BLaER1 treated with 17β-estradiol and CSF1 and Interleukin-3, amounts not matched to agents 10 nM and 100 nM (cell line): ENCODE results near the gene NPPC.

Source experiments
- H3K27ac ChIP-seq, 11 experiments: shearing (Covaris generic); formaldehyde crosslinking; 2 replicates each; pipeline ENCODE4 v1.8.1; 2022
- H3K27me3 ChIP-seq, 11 experiments: shearing (Covaris generic); formaldehyde crosslinking; 2 replicates each; pipeline ENCODE4 v1.8.1; 2022
- H3K36me3 ChIP-seq, 11 experiments: shearing (Covaris generic); formaldehyde crosslinking; 2 replicates each; pipeline ENCODE4 v1.8.1; 2022
- H3K4me1 ChIP-seq, 10 experiments: shearing (Covaris generic); formaldehyde crosslinking; 2 replicates each; pipeline ENCODE4 v1.8.1; 2022
- H3K4me2 ChIP-seq, 11 experiments: shearing (Covaris generic); formaldehyde crosslinking; 2 replicates each; pipeline ENCODE4 v1.8.1; 2022
- H3K4me3 ChIP-seq, 10 experiments: shearing (Covaris generic); formaldehyde crosslinking; 2 replicates each; pipeline ENCODE4 v1.8.1; 2022
- H3K9ac ChIP-seq, 11 experiments: shearing (Covaris generic); formaldehyde crosslinking; 2 replicates each; pipeline ENCODE4 v1.8.1; 2022
- H3K9me3 ChIP-seq, 11 experiments: shearing (Covaris generic); formaldehyde crosslinking; replicated peaks in 1 of 11; 2 replicates each; pipeline ENCODE4 v1.8.1; 2022
- H4K20me1 ChIP-seq, 11 experiments: shearing (Covaris generic); formaldehyde crosslinking; 2 replicates each; pipeline ENCODE4 v1.8.1; 2022
- Cebpa-rat ChIP-seq, 11 experiments: shearing (Covaris generic); IDR thresholded peaks; 2 replicates each; pipeline ENCODE4 v1.8.1; 2022

Gene NPPC

GRCh38 chr2:231932985-231933915, 7.1 kb upstream of the NPPC start:
- no peak overlapping the region for H3K4me3 ChIP-seq
- H3K4me2 ChIP-seq = peak overlapping the region; percentile 2 to 100 (median 84); a peak in 20 of 22 replicates
- peak overlapping the region in 6 of 11 experiments; percentile 29 to 68 (median 50); a peak in 8 of 22 replicates for H3K27ac ChIP-seq
- peaks cover 0 to 18% (median under 1%) of the 10 kb centered on the region in 11 experiments; a peak in 8 of 22 replicates for H3K27me3 ChIP-seq
- H3K9me3 ChIP-seq = no peaks in the 10 kb centered on the region
- TF ChIP-seq Cebpa-rat (IDR thresholded peaks at IDR 0.05) = no peak
- peaks cover 14 to 90% (median 81%) of the 10 kb centered on the region in 10 experiments for H3K4me1 ChIP-seq
- H3K36me3 ChIP-seq = no peaks in the 10 kb centered on the region
- peak overlapping the region in 6 of 11 experiments; percentile 25 to 51 (median 40); a peak in 9 of 22 replicates for H3K9ac ChIP-seq
- H4K20me1 ChIP-seq = no peaks in the 10 kb centered on the region; a peak in 1 of 22 replicates

DNA sequence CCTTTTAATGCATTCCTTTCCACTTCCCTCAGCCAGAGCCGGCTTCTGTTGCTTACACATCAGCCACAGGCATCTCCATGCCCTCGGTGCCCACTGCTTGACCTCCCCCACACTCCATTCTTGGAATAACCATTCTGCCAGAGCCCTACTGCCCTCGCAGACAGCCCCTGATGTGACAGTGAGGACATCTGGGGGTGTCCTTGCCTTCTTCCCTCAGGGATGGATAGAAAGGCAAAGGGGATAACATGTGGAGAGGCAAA, 6.4 kb upstream of the NPPC start:
- peaks cover 5 to 24% (median 6%) of the 10 kb centered on the region in 11 experiments; a peak in 21 of 22 replicates for H3K27me3 ChIP-seq
- H3K4me2 ChIP-seq = peak overlapping the region in 8 of 11 experiments; percentile 79 to 100 (median 92); a peak in 11 of 22 replicates
- no peaks in the 10 kb centered on the region for H3K9me3 ChIP-seq
- no peak for TF ChIP-seq Cebpa-rat (IDR thresholded peaks at IDR 0.05)
- H3K9ac ChIP-seq = no peak overlapping the region
- H3K27ac ChIP-seq = no peak overlapping the region
- H4K20me1 ChIP-seq = peaks cover 0 to 6% (median 0%) of the 10 kb centered on the region in 11 experiments; a peak in 3 of 22 replicates
- H3K4me3 ChIP-seq = no peak overlapping the region
- peaks cover 14 to 96% (median 87%) of the 10 kb centered on the region in 10 experiments for H3K4me1 ChIP-seq
- no peaks in the 10 kb centered on the region for H3K36me3 ChIP-seq

- peaks cover 0 to 17% (median 0%) of the 10 kb centered on the region in 11 experiments; a peak in 7 of 22 replicates for H4K20me1 ChIP-seq
- H3K27me3 ChIP-seq = peaks cover 16 to 35% (median 18%) of the 10 kb centered on the region in 11 experiments
- H3K4me2 ChIP-seq = peak overlapping the region in 8 of 11 experiments; percentile 36 to 100 (median 90); a peak in 14 of 22 replicates
- H3K4me3 ChIP-seq = no peak overlapping the region
- no peak overlapping the region for H3K27ac ChIP-seq
- no peak for TF ChIP-seq Cebpa-rat (IDR thresholded peaks at IDR 0.05)
- H3K36me3 ChIP-seq = no peaks in the 10 kb centered on the region
- H3K9me3 ChIP-seq = no peaks in the 10 kb centered on the region
- peaks cover 22 to 100% (median 95%) of the 10 kb centered on the region in 10 experiments for H3K4me1 ChIP-seq
- no peak overlapping the region for H3K9ac ChIP-seq
These were observed 5.3 kb upstream of the NPPC start for GRCh38 chr2:231931481-231931915.

DNA sequence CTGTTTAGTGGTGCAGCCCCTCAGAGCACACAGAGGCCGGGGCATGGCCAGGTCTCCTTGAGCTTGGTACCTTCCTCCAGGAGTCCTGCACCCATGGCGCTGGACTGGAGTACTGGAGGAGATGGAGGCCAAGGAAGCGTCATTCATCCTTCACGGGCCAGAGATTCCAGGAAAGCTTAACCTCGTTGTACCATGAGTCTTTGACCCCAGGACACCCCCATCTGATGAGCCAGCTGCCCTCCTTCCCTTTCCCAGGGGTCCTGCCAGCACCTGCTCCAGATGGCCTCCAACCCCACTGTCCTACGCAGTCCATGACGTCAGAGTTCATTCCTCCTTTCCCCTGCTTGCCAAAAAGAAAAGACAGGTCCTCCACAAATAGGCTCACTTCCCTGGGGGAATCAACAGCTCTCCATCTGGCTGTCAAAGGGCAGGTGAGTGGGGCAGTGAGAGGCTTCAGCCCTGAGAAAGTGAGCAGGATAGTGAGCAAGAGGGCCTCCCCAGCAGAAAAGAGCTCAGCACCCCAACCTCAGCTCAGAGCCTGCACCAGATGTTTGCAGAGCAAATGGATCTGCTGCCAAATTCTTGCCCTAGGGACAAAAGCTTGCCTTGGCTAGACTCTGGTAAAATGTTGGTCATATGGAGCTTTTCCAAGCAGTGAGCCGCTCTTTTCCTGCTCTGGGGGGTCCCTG, 4.5 kb upstream of the NPPC start:
- peaks cover 20 to 43% (median 25%) of the 10 kb centered on the region in 11 experiments for H3K27me3 ChIP-seq

GRCh38 chr2:231929961-231930592, 3.9 kb upstream of the NPPC start:
- peak overlapping the region in 9 of 11 experiments; percentile 30 to 100 (median 84); a peak in 18 of 22 replicates for H3K4me2 ChIP-seq
- H3K27ac ChIP-seq = no peak overlapping the region
- no peak overlapping the region for H3K4me3 ChIP-seq
- no peak overlapping the region for H3K9ac ChIP-seq
- H3K4me1 ChIP-seq = peaks cover 25 to 100% (median 93%) of the 10 kb centered on the region in 10 experiments
- H4K20me1 ChIP-seq = peaks cover 0 to 28% (median 5%) of the 10 kb centered on the region in 11 experiments; a peak in 9 of 22 replicates
- no peaks in the 10 kb centered on the region for H3K36me3 ChIP-seq
- peaks cover 26 to 49% (median 32%) of the 10 kb centered on the region in 11 experiments for H3K27me3 ChIP-seq
- no peak for TF ChIP-seq Cebpa-rat (IDR thresholded peaks at IDR 0.05)
- H3K9me3 ChIP-seq = no peaks in the 10 kb centered on the region

More for the DNA sequence above, 4.5 kb upstream of the NPPC start:
- peak overlapping the region in 9 of 11 experiments; percentile 30 to 100 (median 84); a peak in 16 of 22 replicates for H3K4me2 ChIP-seq
- peaks cover 0 to 24% (median 2%) of the 10 kb centered on the region in 11 experiments; a peak in 7 of 22 replicates for H4K20me1 ChIP-seq
- no peak for TF ChIP-seq Cebpa-rat (IDR thresholded peaks at IDR 0.05)
- no peak overlapping the region for H3K27ac ChIP-seq
- H3K9me3 ChIP-seq = no peaks in the 10 kb centered on the region
- no peak overlapping the region for H3K4me3 ChIP-seq
- no peaks in the 10 kb centered on the region for H3K36me3 ChIP-seq
- peaks cover 24 to 100% (median 95%) of the 10 kb centered on the region in 10 experiments for H3K4me1 ChIP-seq
- no peak overlapping the region; a peak in 1 of 22 replicates for H3K9ac ChIP-seq

DNA sequence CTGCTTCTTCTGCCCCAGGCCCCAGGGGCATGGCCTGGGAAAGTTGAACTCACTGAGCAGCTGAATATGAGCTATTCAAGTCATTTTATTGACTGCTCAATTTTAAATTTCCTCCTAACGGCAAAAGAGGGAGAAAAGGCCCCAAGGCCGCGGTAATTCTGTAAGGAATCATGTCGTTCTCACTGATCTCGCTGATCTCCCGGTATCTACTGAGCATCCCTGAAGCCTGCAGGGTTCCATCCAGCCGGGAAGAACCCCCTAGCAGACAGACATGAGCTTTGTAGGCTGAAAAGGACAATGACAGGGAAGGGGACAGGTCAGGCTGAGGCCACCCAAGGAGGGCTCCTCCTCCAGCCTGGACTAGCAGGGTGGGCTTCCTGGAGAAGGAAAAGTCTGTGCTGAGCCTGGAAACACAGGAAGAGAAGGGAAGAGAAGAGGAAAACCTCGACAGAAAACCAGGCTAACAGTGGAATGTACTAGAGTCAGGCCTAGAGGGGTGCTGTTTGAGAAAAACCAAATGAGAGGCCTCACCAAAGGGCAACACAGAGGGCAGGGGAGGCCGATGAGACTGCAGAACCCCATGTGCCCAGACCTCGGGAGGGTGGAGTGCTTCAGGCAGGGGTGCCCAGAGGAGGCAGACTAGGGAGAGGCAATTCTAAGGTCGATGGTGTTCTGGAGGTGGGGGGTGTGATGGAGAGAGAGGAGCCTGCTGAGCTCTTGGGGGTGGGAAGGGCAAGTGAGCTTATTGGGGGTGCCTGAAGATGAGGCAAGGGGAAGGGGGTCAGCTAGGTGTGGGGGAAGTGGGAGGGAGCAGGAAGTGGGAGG, 2.9 kb upstream of the NPPC start:
- Histone ChIP-seq H3K27ac (no peak overlapping the region), H3K36me3 (peaks cover 0 to 3% (median 0%) of the 10 kb centered on the region in 11 experiments; a peak in 1 of 22 replicates), H4K20me1 (peaks cover 0 to 28% (median 12%) of the 10 kb centered on the region in 11 experiments; a peak in 10 of 22 replicates), H3K27me3 (peaks cover 30 to 59% (median 39%) of the 10 kb centered on the region in 11 experiments), H3K9ac (no peak overlapping the region), H3K4me2 (peak overlapping the region in 8 of 11 experiments; percentile 36 to 100 (median 92); a peak in 14 of 22 replicates), H3K9me3 (no peaks in the 10 kb centered on the region), H3K4me3 (no peak overlapping the region), H3K4me1 (peaks cover 18 to 100% (median 92%) of the 10 kb centered on the region in 10 experiments)
- no peak for TF ChIP-seq Cebpa-rat (IDR thresholded peaks at IDR 0.05)

GRCh38 chr2:231928481-231928880, 2.3 kb upstream of the NPPC start:
- Histone ChIP-seq H3K9ac (no peak overlapping the region), H3K4me2 (peak overlapping the region in 5 of 11 experiments; percentile 11 to 100 (median 100); a peak in 8 of 22 replicates), H4K20me1 (peaks cover 0 to 28% (median 15%) of the 10 kb centered on the region in 11 experiments; a peak in 10 of 22 replicates), H3K36me3 (peaks cover 0 to 9% (median 0%) of the 10 kb centered on the region in 11 experiments; a peak in 2 of 22 replicates), H3K4me1 (peaks cover 17 to 97% (median 88%) of the 10 kb centered on the region in 10 experiments), H3K9me3 (no peaks in the 10 kb centered on the region), H3K27ac (no peak overlapping the region), H3K27me3 (peaks cover 30 to 57% (median 42%) of the 10 kb centered on the region in 11 experiments), H3K4me3 (no peak overlapping the region)
- TF ChIP-seq Cebpa-rat (IDR thresholded peaks at IDR 0.05) = no peak
